GM12865 (cell line): ENCODE measurements around the gene FABP1.

Experiments
- DNase-seq: peaks from one replicate; pipeline ENCODE4 v3.0.0; 2010; ENCODE audit warnings: low read depth
- H3K4me3 ChIP-seq: 2 replicates; pipeline ENCODE4 v1.5.1; 2011; ENCODE audit warnings: mild to moderate bottlenecking, low read depth, low read length, control low read depth
- CTCF ChIP-seq: IDR thresholded peaks from 2 replicates; pipeline ENCODE4 v1.5.1; 2011; ENCODE audit warnings: low read length, control low read depth, low read depth, inconsistent platforms; ENCODE audit not compliant: insufficient read depth; ENCODE audit errors: missing control alignments

Gene FABP1

GRCh38 chr2:88129313-88129959 is 1.6 kb upstream of the FABP1 start:
- DNase-seq, result no peak
- no peak overlapping the region for H3K4me3 ChIP-seq
- TF ChIP-seq CTCF, result no peak

- no peak for DNase-seq
- no peak for TF ChIP-seq CTCF
- H3K4me3 ChIP-seq, result no peak overlapping the region
Measured at GRCh38 chr2:88128654-88129312, 921 bp upstream of the FABP1 start.

- TF ChIP-seq CTCF, result no peak
- no peak for DNase-seq
- H3K4me3 ChIP-seq, result no peak overlapping the region
Measured at GRCh38 chr2:88127638-88127887, 299 bp downstream of the FABP1 start.

- H3K4me3 ChIP-seq, result no peak overlapping the region
- no peak for TF ChIP-seq CTCF
- DNase-seq, result no peak
Measured at GRCh38 chr2:88126772-88127637, 857 bp downstream of the FABP1 start.

GRCh38 chr2:88125924-88126771 is 1.7 kb downstream of the FABP1 start:
- H3K4me3 ChIP-seq, result no peak overlapping the region
- DNase-seq, result no peak
- TF ChIP-seq CTCF, result no peak

- TF ChIP-seq CTCF, result no peak
- no peak overlapping the region for H3K4me3 ChIP-seq
- DNase-seq, result no peak
Measured at GRCh38 chr2:88125344-88125923, 2.4 kb downstream of the FABP1 start.
